Esophagus (tissue), 2 donors: ENCODE results near the gene USP47. TPM values are rescaled to one million over a fixed set of nuclear protein-coding genes. Genes with fewer than 3 reads are reported as not detected.

Experiments
- H3K27ac ChIP-seq, 2 donors: one replicate each; pipeline ENCODE4 v1.5.1; 2013; ENCODE audit warnings: low read depth in 2 of 2, mild to moderate bottlenecking in 2 of 2, inconsistent platforms in 1 of 2, low read length in 1 of 2, moderate library complexity in 1 of 2
- H3K27me3 ChIP-seq, 2 donors: one replicate each; pipeline ENCODE4 v1.6.1; 2013; ENCODE audit warnings: low read length in 2 of 2, control low read depth in 1 of 2, mild to moderate bottlenecking in 1 of 2; ENCODE audit not compliant: insufficient read depth in 2 of 2, control insufficient read depth in 1 of 2
- H3K36me3 ChIP-seq, 2 donors: one replicate each; pipeline ENCODE4 v1.6.1; 2013; ENCODE audit warnings: low read length in 1 of 2; ENCODE audit not compliant: control insufficient read depth in 2 of 2, insufficient read depth in 2 of 2
- H3K4me1 ChIP-seq, 2 donors: one replicate each; pipeline ENCODE4 v1.6.1; 2013; ENCODE audit warnings: low read length in 1 of 2; ENCODE audit not compliant: control insufficient read depth in 2 of 2, insufficient read depth in 2 of 2
- H3K4me3 ChIP-seq, 2 donors: one replicate each; pipeline ENCODE4 v1.5.1; 2013; ENCODE audit warnings: low read length in 2 of 2, mild to moderate bottlenecking in 2 of 2, low read depth in 1 of 2, moderate library complexity in 1 of 2
- H3K9me3 ChIP-seq, 2 donors: one replicate each; pipeline ENCODE4 v1.6.1; 2013; ENCODE audit warnings: mild to moderate bottlenecking in 2 of 2, low read depth in 1 of 2, low read length in 1 of 2, moderate library complexity in 1 of 2; ENCODE audit not compliant: control insufficient read depth in 2 of 2, insufficient read depth in 1 of 2
- WGBS, 2 donors: extraction: QIAGEN DNeasy Blood & Tissue Kit; methylation state at CpG; one replicate each; pipeline ENCODE4 v1.1.7; 2013; 5-methylcytosine and 5-hydroxymethylcytosine counted together
- polyA plus RNA-seq, 2 donors: library from polyadenylated mRNA; stranded (reverse); fragments of 200-250 nt; gene quantifications; one replicate each; pipeline ENCODE4 v1.2.3, GENCODE V29; 2013
- donor health status: healthy with polysubstance abuse.
- donor health status: Bipolar disorder and iron deficiency.

USP47 gene
- polyA plus RNA-seq, 2 donors: 19.7 to 20.0 TPM

GRCh38 chr11:11915625-11916024, 73.9 kb downstream of the USP47 start:
- Histone ChIP-seq H3K4me1 (no peaks in the 10 kb centered on the region), H3K27ac (no peak overlapping the region), H3K36me3 (no peaks in the 10 kb centered on the region), H3K4me3 (no peak overlapping the region), H3K27me3 (no peaks in the 10 kb centered on the region), H3K9me3 (no peaks in the 10 kb centered on the region)
- WGBS, 2 donors: 95 to 96% methylated on average over 2 of the region's 2 CpGs

DNA sequence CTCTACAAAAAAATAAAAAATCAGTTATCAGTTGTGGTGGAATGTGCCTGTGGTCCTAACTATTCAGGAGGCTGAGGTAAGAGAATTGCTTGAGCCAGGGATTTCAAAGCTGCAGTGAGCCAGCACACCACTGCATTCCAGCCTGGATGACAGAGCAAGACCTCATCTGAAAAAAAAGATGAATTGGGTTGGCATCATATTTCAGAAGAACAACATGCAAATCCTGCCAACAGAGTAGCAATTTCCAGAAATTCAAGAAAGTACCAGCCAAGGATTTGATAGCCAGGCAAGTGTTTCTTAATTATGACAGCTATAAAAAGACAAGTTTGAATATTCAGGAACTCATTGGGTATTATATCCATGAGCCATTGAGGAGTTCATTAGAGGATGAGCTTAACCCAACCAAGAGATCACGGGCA, 75.2 kb downstream of the USP47 start:
- Histone ChIP-seq H3K27ac (no peak overlapping the region), H3K36me3 (no peaks in the 10 kb centered on the region), H3K4me1 (no peaks in the 10 kb centered on the region), H3K4me3 (no peak overlapping the region), H3K9me3 (no peaks in the 10 kb centered on the region), H3K27me3 (no peaks in the 10 kb centered on the region)
- 89 to 94% methylated on average over 1 of the region's 1 CpG for WGBS, 2 donors

- Histone ChIP-seq H3K9me3 (no peaks in the 10 kb centered on the region), H3K27ac (no peak overlapping the region), H3K4me3 (no peak overlapping the region), H3K4me1 (no peaks in the 10 kb centered on the region), H3K27me3 (no peaks in the 10 kb centered on the region), H3K36me3 (no peaks in the 10 kb centered on the region)
Observed at GRCh38 chr11:11923828-11924227, 82.1 kb downstream of the USP47 start.

GRCh38 chr11:11929920-11930319, 88.1 kb downstream of the USP47 start:
- peaks cover 2% of the 10 kb centered on the region in 2 donors for H3K36me3 ChIP-seq
- H3K4me1 ChIP-seq: no peaks in the 10 kb centered on the region
- no peak overlapping the region for H3K27ac ChIP-seq
- no peaks in the 10 kb centered on the region for H3K27me3 ChIP-seq
- no peaks in the 10 kb centered on the region for H3K9me3 ChIP-seq
- WGBS, 2 donors: 90 to 93% methylated on average over 2 of the region's 2 CpGs
- H3K4me3 ChIP-seq: no peak overlapping the region

GRCh38 chr11:11931461-11932055, 89.8 kb downstream of the USP47 start:
- Histone ChIP-seq H3K27me3 (no peaks in the 10 kb centered on the region), H3K4me1 (no peaks in the 10 kb centered on the region), H3K27ac (no peak overlapping the region), H3K36me3 (peaks cover 2% of the 10 kb centered on the region in 2 donors), H3K9me3 (no peaks in the 10 kb centered on the region), H3K4me3 (no peak overlapping the region)
- WGBS, 2 donors: 59 to 64% methylated on average over 5 of the region's 5 CpGs

- Histone ChIP-seq H3K9me3 (no peaks in the 10 kb centered on the region), H3K27ac (no peak overlapping the region), H3K4me1 (no peaks in the 10 kb centered on the region), H3K36me3 (peaks cover 5 to 8% of the 10 kb centered on the region in 2 donors), H3K27me3 (no peaks in the 10 kb centered on the region), H3K4me3 (no peak overlapping the region)
- WGBS, 2 donors: 96 to 100% methylated on average over 2 of the region's 2 CpGs
Observed at GRCh38 chr11:11935536-11935935, 93.8 kb downstream of the USP47 start.

DNA sequence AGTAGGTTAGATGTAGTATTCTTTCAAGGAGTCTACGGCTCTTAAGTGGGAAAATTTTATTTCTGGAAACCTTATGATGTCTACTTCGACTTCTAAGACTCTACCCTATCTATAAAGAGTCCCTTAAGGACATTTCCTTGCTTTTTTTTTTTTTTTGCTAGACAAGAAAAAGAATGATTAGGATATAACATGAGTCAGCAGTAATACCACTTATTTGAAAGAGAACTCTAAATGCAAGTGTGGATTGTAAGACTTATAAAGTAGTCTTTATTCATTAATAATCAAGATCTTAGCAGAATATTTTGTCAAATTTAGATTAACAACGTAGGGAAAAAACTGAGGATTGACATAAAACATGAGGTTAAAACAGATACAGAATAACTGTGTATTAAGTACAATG, 95.7 kb downstream of the USP47 start:
- Histone ChIP-seq H3K27ac (no peak overlapping the region), H3K27me3 (no peaks in the 10 kb centered on the region), H3K4me3 (no peak overlapping the region), H3K9me3 (no peaks in the 10 kb centered on the region), H3K36me3 (peaks cover 8% of the 10 kb centered on the region in 2 donors), H3K4me1 (no peaks in the 10 kb centered on the region)
- WGBS, 2 donors: 81 to 85% methylated on average over 3 of the region's 3 CpGs

GRCh38 chr11:11937957-11938356, 96.2 kb downstream of the USP47 start:
- Histone ChIP-seq H3K9me3 (no peaks in the 10 kb centered on the region), H3K36me3 (peaks cover 8 to 12% of the 10 kb centered on the region in 2 donors), H3K4me1 (no peaks in the 10 kb centered on the region), H3K27ac (no peak overlapping the region), H3K4me3 (no peak overlapping the region), H3K27me3 (no peaks in the 10 kb centered on the region)
- 94 to 100% methylated on average over 1 of the region's 1 CpG for WGBS, 2 donors

DNA sequence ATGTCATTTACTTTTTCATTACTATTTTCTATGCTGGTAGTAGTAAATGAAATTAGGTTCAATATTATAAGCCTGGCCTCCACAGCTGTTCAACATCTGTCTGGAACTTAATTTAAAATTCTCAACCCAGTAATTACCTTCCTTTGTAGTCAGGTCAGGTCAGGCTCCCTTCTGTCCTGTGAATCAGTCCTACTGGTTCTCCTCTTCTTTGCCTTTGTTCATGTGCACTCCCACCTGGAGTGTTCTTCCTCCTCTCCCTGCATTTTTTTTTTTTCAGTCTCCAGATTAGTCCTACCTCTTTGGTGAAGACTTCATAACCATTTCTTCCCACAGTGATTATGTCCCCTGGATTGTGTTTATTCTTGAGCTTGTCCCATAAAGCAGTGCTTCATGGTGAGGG, 98.8 kb downstream of the USP47 start:
- H3K27ac ChIP-seq: no peak overlapping the region
- no peaks in the 10 kb centered on the region for H3K9me3 ChIP-seq
- no peaks in the 10 kb centered on the region for H3K27me3 ChIP-seq
- no peak overlapping the region for H3K4me3 ChIP-seq
- H3K36me3 ChIP-seq: peaks cover 6 to 12% of the 10 kb centered on the region in 2 donors
- H3K4me1 ChIP-seq: no peaks in the 10 kb centered on the region

DNA sequence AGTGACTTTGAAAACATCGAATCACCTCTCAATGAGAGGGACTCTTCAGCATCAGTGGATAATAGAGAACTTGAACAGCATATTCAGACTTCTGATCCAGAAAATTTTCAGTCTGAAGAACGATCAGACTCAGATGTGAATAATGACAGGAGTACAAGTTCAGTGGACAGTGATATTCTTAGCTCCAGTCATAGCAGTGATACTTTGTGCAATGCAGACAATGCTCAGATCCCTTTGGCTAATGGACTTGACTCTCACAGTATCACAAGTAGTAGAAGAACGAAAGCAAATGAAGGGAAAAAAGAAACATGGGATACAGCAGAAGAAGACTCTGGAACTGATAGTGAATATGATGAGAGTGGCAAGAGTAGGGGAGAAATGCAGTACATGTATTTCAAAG, 100.9 kb downstream of the USP47 start:
- no peaks in the 10 kb centered on the region for H3K9me3 ChIP-seq
- H3K4me3 ChIP-seq: no peak overlapping the region
- WGBS, 2 donors: 93% methylated on average over 3 of the region's 3 CpGs
- no peaks in the 10 kb centered on the region for H3K4me1 ChIP-seq
- no peak overlapping the region for H3K27ac ChIP-seq
- peaks cover 6 to 12% of the 10 kb centered on the region in 2 donors for H3K36me3 ChIP-seq
- no peaks in the 10 kb centered on the region for H3K27me3 ChIP-seq
